Embryonic facial prominence (tissue), 1 donor: ENCODE measurements around the gene CRACR2A.

ENCODE experiments used
- DNase-seq: peaks from one replicate; pipeline ENCODE4 v3.0.0-alpha.2; 2016; ENCODE audit errors: extremely low spot score

CRACR2A gene

GRCh38 chr12:3726456-3726855, 26.5 kb downstream of the CRACR2A start:
- no peak for DNase-seq

GRCh38 chr12:3725388-3726115, 27.4 kb downstream of the CRACR2A start:
- DNase-seq = no peak

GRCh38 chr12:3723916-3724805, 28.7 kb downstream of the CRACR2A start:
- no peak for DNase-seq

- DNase-seq = no peak
These were observed 30.5 kb downstream of the CRACR2A start for GRCh38 chr12:3722368-3722767.

GRCh38 chr12:3720772-3721171, 32.1 kb downstream of the CRACR2A start:
- no peak for DNase-seq

GRCh38 chr12:3718100-3718499, 34.8 kb downstream of the CRACR2A start:
- DNase-seq = no peak

GRCh38 chr12:3717283-3717898, 35.5 kb downstream of the CRACR2A start:
- no peak for DNase-seq

- no peak for DNase-seq
These were observed 36.9 kb downstream of the CRACR2A start for GRCh38 chr12:3715999-3716398.

GRCh38 chr12:3713947-3714346, 39.0 kb downstream of the CRACR2A start:
- no peak for DNase-seq

- no peak for DNase-seq
These were observed 39.4 kb downstream of the CRACR2A start for GRCh38 chr12:3713483-3713882.

GRCh38 chr12:3712209-3712992, 40.5 kb downstream of the CRACR2A start:
- no peak for DNase-seq

GRCh38 chr12:3705354-3705675, 47.6 kb downstream of the CRACR2A start:
- DNase-seq = no peak

GRCh38 chr12:3704512-3705353, 48.2 kb downstream of the CRACR2A start:
- DNase-seq = no peak

- DNase-seq = no peak
These were observed 52.0 kb downstream of the CRACR2A start for GRCh38 chr12:3700861-3701260.

GRCh38 chr12:3698218-3698974, 54.5 kb downstream of the CRACR2A start:
- DNase-seq = no peak

GRCh38 chr12:3697311-3697870, 55.5 kb downstream of the CRACR2A start:
- no peak for DNase-seq

- DNase-seq = no peak
These were observed 58.2 kb downstream of the CRACR2A start for GRCh38 chr12:3694673-3695072.

GRCh38 chr12:3692616-3693365, 60.1 kb downstream of the CRACR2A start:
- no peak for DNase-seq

- DNase-seq = no peak
These were observed 66.4 kb downstream of the CRACR2A start for GRCh38 chr12:3686463-3686862.
